ENCODE results near the gene TPSG1.

TPSG1 gene

GRCh38 chr16:1175566-1176279 lies 49.3 kb downstream of the TPSG1 start:
- DNase-seq = no peak

DNA sequence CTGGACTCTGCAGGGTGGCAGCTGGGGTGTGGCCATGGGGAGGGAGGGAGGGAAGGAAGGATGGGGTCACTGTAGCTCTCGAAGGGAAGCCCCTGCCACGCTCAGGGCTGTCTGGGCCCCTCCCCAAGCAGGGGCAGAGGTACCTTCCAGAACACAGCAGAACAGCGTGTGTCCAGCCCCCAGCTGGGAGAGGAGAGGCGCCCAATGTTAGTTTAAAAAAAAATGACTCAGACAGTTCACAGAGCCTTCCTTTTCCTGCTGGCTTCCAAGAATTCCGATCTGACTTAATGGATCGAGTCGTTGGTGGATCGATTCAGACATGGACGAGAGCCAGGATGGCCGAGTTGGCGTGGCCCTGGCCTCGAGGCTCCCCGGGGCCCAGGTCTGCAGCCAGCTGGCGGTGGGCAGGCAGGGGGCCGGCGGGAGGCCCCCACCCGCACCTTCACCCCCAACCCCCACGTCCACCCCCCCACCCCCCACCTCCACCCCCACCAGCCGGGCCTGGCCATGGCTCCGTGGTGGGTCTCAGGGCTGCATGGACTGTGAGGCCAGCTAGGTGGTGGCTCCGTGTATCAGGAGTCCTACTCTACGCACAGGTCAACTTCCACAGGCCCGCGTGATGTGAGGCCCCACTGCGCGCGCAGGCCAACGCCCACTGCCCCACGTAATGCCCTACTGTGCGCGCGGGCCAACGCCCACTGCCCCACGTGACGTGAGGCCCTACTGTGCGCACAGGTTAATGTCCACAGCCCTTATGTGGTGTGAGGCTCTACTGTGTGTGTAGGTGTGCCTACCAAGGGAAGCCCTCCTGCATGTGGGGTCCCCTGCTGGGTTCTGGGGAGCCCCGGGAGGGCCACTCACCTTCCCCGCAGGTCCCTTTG lies 50.4 kb downstream of the TPSG1 start:
- DNase-seq = no peak

GRCh38 chr16:1173788-1174451 lies 51.1 kb downstream of the TPSG1 start:
- no peak for DNase-seq

DNA sequence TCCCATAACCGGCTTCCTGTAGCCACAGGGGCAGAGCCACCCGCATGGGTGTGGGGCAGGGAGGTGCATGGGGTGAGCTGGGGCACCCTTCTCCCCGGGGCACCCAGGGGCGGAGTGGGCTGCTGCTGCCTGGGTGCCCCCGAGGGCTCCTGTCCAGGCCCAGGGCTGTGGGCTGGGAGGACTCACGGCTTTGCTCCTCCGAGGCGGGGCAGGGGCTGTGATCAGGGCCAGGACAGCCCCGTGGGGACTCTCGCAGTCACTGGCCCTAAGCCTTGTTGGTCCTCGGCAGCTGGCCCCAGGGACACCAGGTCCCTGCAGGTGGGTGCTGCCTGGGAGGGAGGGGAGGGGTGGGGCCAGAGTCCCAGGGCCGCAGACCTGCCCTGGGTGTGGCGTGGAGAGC lies 52.4 kb downstream of the TPSG1 start:
- no peak for DNase-seq

GRCh38 chr16:1171854-1172428 lies 53.1 kb downstream of the TPSG1 start:
- no peak for DNase-seq
